Kidney (tissue), 14 donors: ENCODE results near the gene GGT6. TPM values are rescaled to one million over a fixed set of nuclear protein-coding genes. Genes with fewer than 3 reads are reported as not detected.
A peak's percentile ranks its signal among the peaks of the same experiment; 100 is the strongest.

Experiments
- DNase-seq, 5 donors: peaks; one replicate each; pipeline ENCODE4 v3.0.0-alpha.2; 2013 to 2020
- FAIRE-seq: peaks from 2 replicates; lab custom pipeline; 2012; peaks lifted over from hg19 to GRCh38; lab: Jason Lieb, UNC
- H3K27ac ChIP-seq, 2 donors: one replicate each; pipeline ENCODE4 v1.7.0; 2013; ENCODE audit warnings: low read depth in 2 of 2, low read length in 2 of 2, inconsistent platforms in 1 of 2
- H3K27me3 ChIP-seq: one replicate; pipeline ENCODE4 v1.7.1; 2013; ENCODE audit warnings: low read length, inconsistent platforms; ENCODE audit not compliant: control insufficient read depth, insufficient read depth
- H3K36me3 ChIP-seq, 3 donors: one replicate each; pipeline versions ENCODE4 v1.7.0 to v1.7.1; 2013; ENCODE audit warnings: low read length in 3 of 3, control low read depth in 1 of 3, inconsistent platforms in 1 of 3; ENCODE audit not compliant: insufficient read depth in 3 of 3, control insufficient read depth in 2 of 3
- H3K4me1 ChIP-seq, 3 donors: one replicate each; pipeline versions ENCODE4 v1.7.0 to v1.7.1; 2013; ENCODE audit warnings: low read length in 3 of 3, inconsistent platforms in 1 of 3, low read depth in 1 of 3; ENCODE audit not compliant: control insufficient read depth in 2 of 3, insufficient read depth in 2 of 3
- H3K4me3 ChIP-seq, 3 donors: one replicate each; pipeline versions ENCODE4 v1.7.0 to v1.8.1; 2013; ENCODE audit warnings: low read length in 3 of 3, control low read depth in 1 of 3, inconsistent platforms in 1 of 3
- H3K9ac ChIP-seq, 3 donors: one replicate each; pipeline versions ENCODE4 v1.7.0 to v1.7.1; 2013; ENCODE audit warnings: low read length in 3 of 3, control low read depth in 1 of 3, inconsistent platforms in 1 of 3
- H3K9me3 ChIP-seq, 3 donors: one replicate each; pipeline versions ENCODE4 v1.7.0 to v1.7.1; 2013; ENCODE audit warnings: low read length in 3 of 3, control low read depth in 1 of 3, inconsistent platforms in 1 of 3; ENCODE audit not compliant: control insufficient read depth in 2 of 3, insufficient read depth in 1 of 3
- intact Hi-C: fragments of 100-400 bp; cut with DNase I; formaldehyde crosslinking; loops from one replicate; pipeline ENCODE4 v1.11.1; 2022
- polyA plus RNA-seq: library from polyadenylated mRNA; stranded (reverse); fragments of 350-450 nt; fragmentation: Illumina TruSeq; extraction: RNeasy Lipid Tissue Mini Kit (QIAGEN cat#74804); gene quantifications from one replicate; pipeline ENCODE4 v1.2.3, GENCODE V29; 2014; ENCODE audit warnings: low read depth, low replicate concordance; ENCODE audit not compliant: insufficient read depth
- total RNA-seq: library from RNA; stranded (reverse); fragmentation: NEBNext Ultra II Directional; extraction: Animal tissue kit (Norgen Biotek cat#: 25700); gene quantifications from one replicate; pipeline ENCODE4 v1.2.1, GENCODE V29; 2021
- TF ChIP-seq, protein P1 (sequence below): IDR thresholded peaks from 3 replicates; pipeline ENCODE4 v1.5.1; 2012; ENCODE audit warnings: mild to moderate bottlenecking, moderate library complexity, borderline replicate concordance; ENCODE audit not compliant: insufficient read depth; ENCODE audit errors: extremely low read depth
- donor health status: control.
- donor health status: control.
- donor health status: control.
- donor health status: control.
- donor health status: control.
- donor health status: DM: yes; HTN: yes; CAD: no.
- donor health status: Normal renal cell carcinoma (clear cell type).

The GGT6 gene
- total and polyA plus RNA-seq, 2 donors from 2014 or later = 16.8 to 51.4 TPM

DNA sequence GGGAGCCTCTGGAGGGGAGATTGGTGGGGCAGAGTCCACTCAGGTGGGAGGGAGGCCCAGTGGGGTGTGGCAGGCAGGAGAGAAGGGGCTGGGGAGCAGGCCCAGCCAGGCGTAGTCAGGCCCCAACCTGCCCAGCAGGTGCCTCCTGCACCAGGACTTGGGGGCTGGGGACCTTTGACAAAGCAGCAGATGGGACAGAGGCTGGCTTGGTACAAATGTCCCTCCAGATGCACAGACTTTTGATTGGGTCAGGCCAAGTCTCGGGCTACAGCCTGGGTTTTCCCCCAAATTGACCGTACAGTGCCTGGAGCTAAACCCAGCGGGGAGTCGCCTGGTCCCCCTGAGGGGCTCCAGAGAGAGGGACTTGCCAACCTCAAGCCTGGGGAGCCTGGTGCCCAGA, 411 bp downstream of the GGT6 start:
- TF ChIP-seq, protein P1, sequence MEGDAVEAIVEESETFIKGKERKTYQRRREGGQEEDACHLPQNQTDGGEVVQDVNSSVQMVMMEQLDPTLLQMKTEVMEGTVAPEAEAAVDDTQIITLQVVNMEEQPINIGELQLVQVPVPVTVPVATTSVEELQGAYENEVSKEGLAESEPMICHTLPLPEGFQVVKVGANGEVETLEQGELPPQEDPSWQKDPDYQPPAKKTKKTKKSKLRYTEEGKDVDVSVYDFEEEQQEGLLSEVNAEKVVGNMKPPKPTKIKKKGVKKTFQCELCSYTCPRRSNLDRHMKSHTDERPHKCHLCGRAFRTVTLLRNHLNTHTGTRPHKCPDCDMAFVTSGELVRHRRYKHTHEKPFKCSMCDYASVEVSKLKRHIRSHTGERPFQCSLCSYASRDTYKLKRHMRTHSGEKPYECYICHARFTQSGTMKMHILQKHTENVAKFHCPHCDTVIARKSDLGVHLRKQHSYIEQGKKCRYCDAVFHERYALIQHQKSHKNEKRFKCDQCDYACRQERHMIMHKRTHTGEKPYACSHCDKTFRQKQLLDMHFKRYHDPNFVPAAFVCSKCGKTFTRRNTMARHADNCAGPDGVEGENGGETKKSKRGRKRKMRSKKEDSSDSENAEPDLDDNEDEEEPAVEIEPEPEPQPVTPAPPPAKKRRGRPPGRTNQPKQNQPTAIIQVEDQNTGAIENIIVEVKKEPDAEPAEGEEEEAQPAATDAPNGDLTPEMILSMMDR = no peak

GRCh38 chr17:4559139-4559791, 1.1 kb downstream of the GGT6 start:
- H3K9ac ChIP-seq = peak overlapping the region in 1 of 3 donors; percentile 82
- DNase-seq (peak in 2 of 5 donors; percentile 69 to 70), FAIRE-seq (no peak)
- H3K36me3 ChIP-seq = no peaks in the 10 kb centered on the region
- H3K27ac ChIP-seq = peak overlapping the region; percentile 78 to 86
- no peaks in the 10 kb centered on the region for H3K27me3 ChIP-seq
- TF ChIP-seq, protein P1 = no peak
- peak overlapping the region in 1 of 3 donors; percentile 58 for H3K4me3 ChIP-seq
- intact Hi-C loops = no loop called here
- H3K4me1 ChIP-seq = peaks cover 4 to 31% (median 26%) of the 10 kb centered on the region in 3 donors
- no peaks in the 10 kb centered on the region for H3K9me3 ChIP-seq

More for the DNA sequence above, 411 bp downstream of the GGT6 start:
- Histone ChIP-seq H3K9me3 (no peaks in the 10 kb centered on the region), H3K36me3 (no peaks in the 10 kb centered on the region), H3K4me3 (peak overlapping the region in 2 of 3 donors; percentile 43 to 58), H3K4me1 (peaks cover 4 to 31% (median 21%) of the 10 kb centered on the region in 3 donors), H3K27ac (peak overlapping the region; percentile 78 to 86), H3K9ac (peak overlapping the region in 2 of 3 donors; percentile 43 to 82), H3K27me3 (no peaks in the 10 kb centered on the region)
- intact Hi-C loops = loop anchor here (10.0 kb wide), 1 partner anchor 65 kb away; no protein-coding TSS in a partner anchor
- FAIRE-seq (no peak), DNase-seq (peak in 2 of 5 donors; percentile 53 to 60)

DNA sequence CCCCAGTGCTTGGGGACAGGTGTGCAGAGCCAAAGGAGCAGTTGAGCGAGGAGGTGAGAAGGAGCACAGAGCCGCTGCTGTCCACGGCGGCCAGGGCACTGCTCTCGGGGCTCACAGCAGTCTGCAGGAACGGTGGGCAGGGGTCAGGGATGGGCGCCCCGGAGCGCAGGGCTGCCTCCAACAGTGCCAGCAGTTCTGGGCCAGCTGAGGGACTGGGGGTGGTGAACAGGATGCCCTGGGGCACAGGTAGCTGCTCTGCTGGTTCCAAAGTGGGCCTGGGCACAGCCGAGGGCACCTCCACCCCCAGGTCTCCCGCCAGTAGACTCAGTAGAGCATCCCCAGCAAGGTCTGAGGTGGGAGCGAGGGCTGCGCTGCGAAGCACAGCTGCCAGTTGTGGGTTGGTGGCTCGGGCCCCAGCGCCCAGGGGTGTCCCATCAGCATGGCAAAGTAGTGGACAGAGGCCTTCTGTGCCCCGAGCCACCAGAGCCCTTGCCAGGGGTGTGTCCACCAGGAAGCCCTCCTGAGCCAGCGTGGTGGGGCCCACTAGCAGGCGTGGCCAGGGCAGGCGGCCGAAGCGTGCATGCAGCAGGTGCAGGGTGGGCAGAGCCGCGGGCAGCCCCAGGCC, 1.9 kb downstream of the GGT6 start:
- TF ChIP-seq, protein P1 = no peak
- peak in 2 of 5 donors; percentile 56 to 71 for DNase-seq
- peaks cover 4 to 31% (median 29%) of the 10 kb centered on the region in 3 donors for H3K4me1 ChIP-seq
- no peaks in the 10 kb centered on the region for H3K9me3 ChIP-seq
- no peak for FAIRE-seq
- H3K4me3 ChIP-seq = no peak overlapping the region
- H3K9ac ChIP-seq = no peak overlapping the region
- H3K36me3 ChIP-seq = no peaks in the 10 kb centered on the region
- H3K27ac ChIP-seq = no peak overlapping the region
- no peaks in the 10 kb centered on the region for H3K27me3 ChIP-seq
- intact Hi-C loops = no loop called here
